Thyroid gland (tissue), 4 donors: ENCODE measurements around the gene SPNS2.

Source experiments
- CTCF ChIP-seq, 6 experiments: fragments of 200-600 bp in 3 of 6; fragments of 450-650 bp in 3 of 6; sonication (generic) in 3 of 6; IDR thresholded peaks; one replicate each; pipeline ENCODE4 v1.5.1; 2016 to 2019; ENCODE audit warnings: antibody characterized with exemption in 6 of 6, mild to moderate bottlenecking in 2 of 6, inconsistent platforms in 1 of 6, moderate library complexity in 1 of 6
- POLR2A ChIP-seq, 2 donors: fragments of 450-650 bp; IDR thresholded peaks; one replicate each; pipeline ENCODE4 v1.6.1; 2017; ENCODE audit warnings: antibody characterized with exemption in 2 of 2, mild to moderate bottlenecking in 2 of 2, moderate library complexity in 1 of 2

GRCh38 chr17:4480929-4481898, 17.5 kb upstream of the SPNS2 start:
- TF ChIP-seq POLR2A (IDR thresholded peaks at IDR 0.05), result no peak
- TF ChIP-seq CTCF (IDR thresholded peaks at IDR 0.05), result no peak
